ENCODE data around the gene COL9A3.

GRCh38 chr20:62844182-62844581, 27.3 kb downstream of the COL9A3 start:
- TF ChIP-seq, protein P1, sequence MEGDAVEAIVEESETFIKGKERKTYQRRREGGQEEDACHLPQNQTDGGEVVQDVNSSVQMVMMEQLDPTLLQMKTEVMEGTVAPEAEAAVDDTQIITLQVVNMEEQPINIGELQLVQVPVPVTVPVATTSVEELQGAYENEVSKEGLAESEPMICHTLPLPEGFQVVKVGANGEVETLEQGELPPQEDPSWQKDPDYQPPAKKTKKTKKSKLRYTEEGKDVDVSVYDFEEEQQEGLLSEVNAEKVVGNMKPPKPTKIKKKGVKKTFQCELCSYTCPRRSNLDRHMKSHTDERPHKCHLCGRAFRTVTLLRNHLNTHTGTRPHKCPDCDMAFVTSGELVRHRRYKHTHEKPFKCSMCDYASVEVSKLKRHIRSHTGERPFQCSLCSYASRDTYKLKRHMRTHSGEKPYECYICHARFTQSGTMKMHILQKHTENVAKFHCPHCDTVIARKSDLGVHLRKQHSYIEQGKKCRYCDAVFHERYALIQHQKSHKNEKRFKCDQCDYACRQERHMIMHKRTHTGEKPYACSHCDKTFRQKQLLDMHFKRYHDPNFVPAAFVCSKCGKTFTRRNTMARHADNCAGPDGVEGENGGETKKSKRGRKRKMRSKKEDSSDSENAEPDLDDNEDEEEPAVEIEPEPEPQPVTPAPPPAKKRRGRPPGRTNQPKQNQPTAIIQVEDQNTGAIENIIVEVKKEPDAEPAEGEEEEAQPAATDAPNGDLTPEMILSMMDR (IDR thresholded peaks at IDR 0.05): no peak
- TF ChIP-seq POLR2A (IDR thresholded peaks at IDR 0.05): no peak
